H1 (cell line): ENCODE measurements around the gene EPB41L4A. TPM values are rescaled to one million over a fixed set of nuclear protein-coding genes. Genes with fewer than 3 reads are reported as not detected.

Experiments
- CTCF ChIA-PET: fragments of 300-600 bp; sonication (Branson Sonifier 250); formaldehyde crosslinking; loops from one replicate; lab custom pipeline; 2021; ENCODE audit not compliant: partially characterized antibody; lab: Charles Lee
- POLR2A ChIA-PET: fragments of 300-600 bp; sonication (Branson Sonifier 250); formaldehyde crosslinking; loops from one replicate; lab custom pipeline; 2021; ENCODE audit warnings: inconsistent platforms; ENCODE audit not compliant: partially characterized antibody; lab: Charles Lee
- DNase-seq, 2 experiments: peaks; one replicate each; pipeline versions ENCODE4 v3.0.0 to v3.0.0-alpha.2; 2010 to 2022; ENCODE audit warnings: low spot score in 2 of 2, low read depth in 1 of 2, mixed read lengths in 1 of 2
- FAIRE-seq: peaks from 2 replicates; lab custom pipeline; 2011; peaks lifted over from hg19 to GRCh38; lab: Jason Lieb, UNC
- H2AFZ ChIP-seq: 2 replicates; pipeline ENCODE4 v1.8.1; 2012; ENCODE audit warnings: low read length, inconsistent platforms
- H2AK5ac ChIP-seq: 2 replicates; pipeline ENCODE4 v1.6.1; 2013; ENCODE audit warnings: low read depth, low read length
- H2BK120ac ChIP-seq: replicated peaks from 2 replicates; pipeline ENCODE3; 2013; ENCODE audit warnings: low read depth, low read length, inconsistent platforms
- H2BK12ac ChIP-seq: 2 replicates; pipeline ENCODE4 v1.6.1; 2013; ENCODE audit warnings: low read depth, low read length
- H2BK15ac ChIP-seq: 2 replicates; pipeline ENCODE4 v1.6.1; 2013; ENCODE audit warnings: low read length
- H2BK20ac ChIP-seq: 2 replicates; pipeline ENCODE4 v1.6.1; 2013; ENCODE audit warnings: low read length
- H2BK5ac ChIP-seq: 2 replicates; pipeline ENCODE4 v1.6.1; 2013; ENCODE audit warnings: low read depth, low read length
- H3K14ac ChIP-seq: 2 replicates; pipeline ENCODE4 v1.6.1; 2013; ENCODE audit warnings: inconsistent platforms; ENCODE audit not compliant: insufficient read length
- H3K18ac ChIP-seq: 2 replicates; pipeline ENCODE4 v1.6.1; 2013; ENCODE audit warnings: low read length; ENCODE audit errors: extremely low read depth
- H3K23ac ChIP-seq: 2 replicates; pipeline ENCODE4 v1.6.1; 2013; ENCODE audit warnings: inconsistent platforms; ENCODE audit not compliant: insufficient read length
- H3K23me2 ChIP-seq: 2 replicates; pipeline ENCODE4 v1.6.1; 2013; ENCODE audit warnings: low read depth, low read length
- H3K27ac ChIP-seq: 2 replicates; pipeline ENCODE4 v1.6.1; 2011; ENCODE audit warnings: low read depth, low read length, inconsistent platforms
- H3K27me3 ChIP-seq, 4 experiments: replicated peaks in 1 of 4; 1 replicate in 1 of 4; 2 replicates in 3 of 4; pipeline versions ENCODE4 v1.6.1 to v1.8.1; 2011 to 2013; ENCODE audit warnings: low read length in 3 of 4, mild to moderate bottlenecking in 3 of 4, inconsistent platforms in 2 of 4, mixed read lengths in 2 of 4, moderate library complexity in 1 of 4; ENCODE audit not compliant: control insufficient read depth in 3 of 4, insufficient read depth in 3 of 4; ENCODE audit errors: extremely low read depth in 1 of 4
- H3K36me3 ChIP-seq, 4 experiments: 2 replicates each; pipeline versions ENCODE4 v1.6.1 to v1.8.1; 2011 to 2013; ENCODE audit warnings: mild to moderate bottlenecking in 4 of 4, low read length in 3 of 4, moderate library complexity in 2 of 4, control low read depth in 1 of 4, inconsistent platforms in 1 of 4; ENCODE audit not compliant: insufficient read depth in 4 of 4, control insufficient read depth in 2 of 4
- H3K4ac ChIP-seq: replicated peaks from 2 replicates; pipeline ENCODE3; 2013; ENCODE audit warnings: low read length, low read depth, mixed read lengths, inconsistent platforms; ENCODE audit not compliant: insufficient read length
- H3K4me1 ChIP-seq, 4 experiments: replicated peaks in 1 of 4; 1 replicate in 1 of 4; 2 replicates in 3 of 4; pipeline versions ENCODE4 v1.6.1 to v1.8.1; 2011 to 2013; ENCODE audit warnings: low read length in 3 of 4, inconsistent platforms in 2 of 4, mixed read lengths in 1 of 4; ENCODE audit not compliant: insufficient read depth in 4 of 4, control insufficient read depth in 3 of 4
- H3K4me2 ChIP-seq, 2 experiments: 2 replicates each; pipeline versions ENCODE4 v1.6.1 to v1.8.1; 2011 to 2013; ENCODE audit warnings: low read depth in 2 of 2, low read length in 2 of 2, control low read depth in 1 of 2, inconsistent platforms in 1 of 2, mild to moderate bottlenecking in 1 of 2; ENCODE audit not compliant: insufficient read depth in 1 of 2
- H3K4me3 ChIP-seq, 4 experiments: fragments of 200-600, 300-600 bp in 1 of 4; sonication (generic), shearing (Covaris generic), sonication (Bioruptor Twin) in 1 of 4; 2 replicates each; pipeline versions ENCODE4 v1.5.1 to v1.8.1; 2011 to 2016; ENCODE audit warnings: low read length in 4 of 4, low read depth in 3 of 4, control low read depth in 2 of 4, inconsistent platforms in 2 of 4, mild to moderate bottlenecking in 2 of 4, mixed read lengths in 1 of 4, moderate library complexity in 1 of 4; ENCODE audit not compliant: insufficient read depth in 2 of 4; ENCODE audit errors: extremely low read depth in 1 of 4
- H3K56ac ChIP-seq: replicated peaks from 2 replicates; pipeline ENCODE3; 2013; ENCODE audit warnings: low read depth, mild to moderate bottlenecking, mixed read lengths, low read length, inconsistent platforms; ENCODE audit not compliant: insufficient read length
- H3K79me1 ChIP-seq: 2 replicates; pipeline ENCODE4 v1.6.1; 2013; ENCODE audit warnings: low read depth, low read length, control low read depth
- H3K79me2 ChIP-seq, 2 experiments: 2 replicates each; pipeline versions ENCODE4 v1.6.1 to v1.8.1; 2012 to 2013; ENCODE audit warnings: low read length in 2 of 2, mild to moderate bottlenecking in 2 of 2, inconsistent platforms in 1 of 2; ENCODE audit not compliant: insufficient read depth in 2 of 2, control insufficient read depth in 1 of 2
- H3K9ac ChIP-seq, 4 experiments: replicated peaks in 1 of 4; 1 replicate in 1 of 4; 2 replicates in 3 of 4; pipeline versions ENCODE4 v1.6.1 to v1.8.1; 2011 to 2013; ENCODE audit warnings: low read depth in 3 of 4, low read length in 3 of 4, control low read depth in 2 of 4, mild to moderate bottlenecking in 2 of 4, moderate library complexity in 2 of 4, inconsistent platforms in 1 of 4; ENCODE audit errors: extremely low read depth in 1 of 4
- H3K9me3 ChIP-seq, 2 experiments: 2 replicates each; pipeline versions ENCODE4 v1.6.1 to v1.8.1; 2012 to 2013; ENCODE audit warnings: mild to moderate bottlenecking in 2 of 2, moderate library complexity in 2 of 2, control low read depth in 1 of 2, inconsistent platforms in 1 of 2, low read depth in 1 of 2, low read length in 1 of 2, mixed read lengths in 1 of 2; ENCODE audit not compliant: insufficient read depth in 2 of 2
- H4K20me1 ChIP-seq, 2 experiments: replicated peaks in 1 of 2; 2 replicates each; pipeline versions ENCODE3 to v1.8.1; 2011 to 2013; ENCODE audit warnings: inconsistent platforms in 2 of 2, low read length in 2 of 2, mild to moderate bottlenecking in 1 of 2; ENCODE audit not compliant: insufficient read depth in 2 of 2, control insufficient read depth in 1 of 2
- H4K5ac ChIP-seq: 2 replicates; pipeline ENCODE4 v1.6.1; 2013; ENCODE audit warnings: low read length, low read depth, mixed read lengths, inconsistent platforms; ENCODE audit not compliant: insufficient read length
- H4K8ac ChIP-seq: 2 replicates; pipeline ENCODE4 v1.8.0; 2013; ENCODE audit warnings: mild to moderate bottlenecking, moderate library complexity, low read length, inconsistent platforms; ENCODE audit not compliant: insufficient read depth; ENCODE audit errors: extremely low read depth
- H4K91ac ChIP-seq: replicated peaks from 2 replicates; pipeline ENCODE3; 2013; ENCODE audit warnings: low read length, mixed read lengths, inconsistent platforms; ENCODE audit not compliant: insufficient read length
- ATF2 ChIP-seq: IDR thresholded peaks from 2 replicates; pipeline ENCODE4 v1.6.1; 2012; ENCODE audit warnings: low read length, inconsistent platforms
- CHD1 ChIP-seq: IDR thresholded peaks from 2 replicates; pipeline ENCODE4 v1.6.1; 2012; ENCODE audit warnings: low read depth, low read length, improper control_type of control experiment
- TBP ChIP-seq: IDR thresholded peaks from 2 replicates; pipeline ENCODE4 v1.6.1; 2011; ENCODE audit warnings: low read depth, low read length, improper control_type of control experiment
- WGBS, 2 experiments: shearing (Covaris generic) in 1 of 2; methylation state at CpG; one replicate each; pipeline versions ENCODE4 v1.1.6 to v1.1.7; 2013 to 2015; ENCODE audit warnings: low lambda C conversion rate in 2 of 2, mixed read lengths in 2 of 2, inconsistent platforms in 1 of 2, low coverage in 1 of 2, missing lambda C conversion rate in 1 of 2; ENCODE audit not compliant: insufficient replicate concordance in 2 of 2, insufficient coverage in 1 of 2, insufficient read length in 1 of 2; ENCODE audit errors: extremely low coverage in 1 of 2, missing lambda C conversion rate in 1 of 2; 5-methylcytosine and 5-hydroxymethylcytosine counted together
- polyA plus RNA-seq, 7 experiments: library from polyadenylated mRNA; depleted of rRNA in 3 of 7; stranded (reverse) in 5 of 7; unstranded in 2 of 7; fragments of >200 nt in 5 of 7; fragments of 200-250 nt in 2 of 7; gene quantifications; 1 replicate in 5 of 7; 2 replicates in 1 of 7; 4 replicates in 1 of 7; pipeline versions ENCODE4 v1.2.1 to v1.2.3, GENCODE V29; 2011 to 2013; ENCODE audit warnings: missing spikeins in 2 of 7, mixed read lengths in 2 of 7
- total RNA-seq: library from RNA; stranded (reverse); fragmentation: NEBNext Ultra II Directional; extraction: Animal tissue kit (Norgen Biotek cat#: 25700); gene quantifications from 2 replicates; pipeline ENCODE4 v1.2.1, GENCODE V29; 2021

EPB41L4A gene
- total and polyA plus RNA-seq, 2 of the 8 experiments (the other 6 are each of a cell fraction or from before 2014, with no cell fraction given) = 1.6 to 4.6 TPM

DNA sequence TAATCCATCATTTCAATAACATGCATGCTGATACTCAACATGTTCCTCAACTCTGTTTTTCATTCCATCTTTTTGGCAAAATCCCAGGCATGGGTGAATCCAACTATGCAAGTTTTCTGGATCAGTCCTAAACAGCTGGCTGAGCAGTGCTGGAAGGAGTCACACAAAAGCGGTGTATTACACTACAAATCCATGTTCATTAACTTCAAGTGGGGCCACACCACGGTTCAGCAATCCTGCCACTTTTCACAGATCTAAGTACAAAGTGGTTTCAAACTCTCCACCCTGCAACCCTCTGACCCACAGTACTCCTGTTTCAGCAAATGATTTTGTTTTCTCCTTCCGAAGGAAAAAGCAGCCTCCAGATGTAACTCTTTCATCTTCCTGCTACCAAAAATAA is 222.5 kb downstream of the EPB41L4A start:
- Histone ChIP-seq H3K27ac (no peak overlapping the region), H3K18ac (no peak overlapping the region), H2AK5ac (no peak overlapping the region), H2BK20ac (no peak overlapping the region), H3K36me3 (no peaks in the 10 kb centered on the region), H4K20me1 (no peaks in the 10 kb centered on the region), H3K79me1 (no peaks in the 10 kb centered on the region), H4K8ac (no peak overlapping the region), H3K4me3 (no peak overlapping the region), H2BK15ac (no peak overlapping the region), H3K56ac (no peak overlapping the region), H3K4me2 (no peak overlapping the region), H3K4ac (no peak overlapping the region), H2AFZ (no peak overlapping the region), H4K5ac (no peak overlapping the region), H3K23ac (no peak overlapping the region)
- FAIRE-seq (no peak), DNase-seq (no peak)
- POLR2A ChIA-PET = no interaction called here
- WGBS, 2 experiments = 87% methylated on average over 3 of the region's 3 CpGs; no CpG with 5 or more reads in 1 of the 2 experiments
- TF ChIP-seq CHD1 (no peak), ATF2 (no peak), TBP (no peak)
- TF ChIP-seq, all 59 proteins: peak for 0
- CTCF ChIA-PET = interaction anchor here (1.0 to 3.1 kb wide), 3 partner anchors 17 to 223 kb away, joined by 4 to 15 read pairs (median 4); partner anchors contain the start of gene EPB41L4A
- no peak overlapping the region for H3K14ac ChIP-seq
- no peak overlapping the region for H2BK120ac ChIP-seq
- H2BK12ac ChIP-seq = no peak overlapping the region
- H3K79me2 ChIP-seq = no peaks in the 10 kb centered on the region
- no peak overlapping the region for H4K91ac ChIP-seq
- H3K4me1 ChIP-seq = no peaks in the 10 kb centered on the region
- H3K9ac ChIP-seq = no peak overlapping the region
- no peak overlapping the region for H2BK5ac ChIP-seq
- no peaks in the 10 kb centered on the region for H3K27me3 ChIP-seq
- no peaks in the 10 kb centered on the region; the same call in 1 of the 2 replicates for H3K23me2 ChIP-seq
- no peaks in the 10 kb centered on the region for H3K9me3 ChIP-seq
